SU-DHL-6 (cell line): ENCODE results near the gene MRPS34.

ENCODE experiments used
- H2AFZ ChIP-seq: fragments of 200-600 bp; sonication (generic); 2 replicates; pipeline ENCODE4 v1.6.1; 2014; ENCODE audit warnings: low read depth, mild to moderate bottlenecking, moderate library complexity, mixed read lengths, antibody characterized with exemption, low read length; ENCODE audit not compliant: severe bottlenecking
- H3F3A ChIP-seq: fragments of 200-600 bp; shearing (Covaris generic); 2 replicates; pipeline ENCODE4 v1.6.0; 2016; ENCODE audit warnings: antibody characterized with exemption, mild to moderate bottlenecking; ENCODE audit not compliant: insufficient read depth
- H3K27ac ChIP-seq: fragments of 200-600 bp; sonication (generic); 2 replicates; pipeline ENCODE4 v1.5.1; 2016; ENCODE audit warnings: low read depth, mild to moderate bottlenecking, low read length, moderate library complexity, mixed read lengths
- H3K27me3 ChIP-seq: fragments of 200-600 bp; sonication (generic), shearing (Covaris generic); 2 replicates; pipeline ENCODE4 v1.6.0; 2014; ENCODE audit warnings: mild to moderate bottlenecking, low read length
- H3K36me3 ChIP-seq: fragments of 200-600 bp; sonication (generic); 2 replicates; pipeline ENCODE4 v1.6.1; 2014; ENCODE audit warnings: mild to moderate bottlenecking, low read length, mixed read lengths
- H3K4me2 ChIP-seq: fragments of 300-600, 200-600 bp; shearing (Covaris generic), sonication (generic); 2 replicates; pipeline ENCODE4 v1.6.0; 2014; ENCODE audit warnings: low read length, low read depth, mild to moderate bottlenecking; ENCODE audit not compliant: poor library complexity, severe bottlenecking
- H3K4me3 ChIP-seq: fragments of 200-600 bp; sonication (generic); 2 replicates; pipeline ENCODE4 v1.5.1; 2014; ENCODE audit warnings: antibody characterized with exemption, low read length, mild to moderate bottlenecking, mixed read lengths; ENCODE audit not compliant: insufficient read depth, poor library complexity, severe bottlenecking
- H3K79me2 ChIP-seq: fragments of 200-600 bp; sonication (generic); 2 replicates; pipeline ENCODE4 v1.6.1; 2014; ENCODE audit warnings: mild to moderate bottlenecking, low read length, moderate library complexity; ENCODE audit not compliant: insufficient read depth
- H3K9ac ChIP-seq: fragments of 200-600 bp; sonication (generic); 2 replicates; pipeline ENCODE4 v1.7.0; 2014; ENCODE audit warnings: mild to moderate bottlenecking, low read length
- H3K9me2 ChIP-seq: fragments of 200-600 bp; sonication (generic); replicated peaks from 2 replicates; pipeline ENCODE4 v1.6.1; 2014; ENCODE audit warnings: low read length; ENCODE audit not compliant: insufficient read depth
- H3K9me3 ChIP-seq: fragments of 200-600 bp; sonication (generic); 2 replicates; pipeline ENCODE4 v1.6.1; 2014; ENCODE audit warnings: low read length, mixed read lengths; ENCODE audit not compliant: insufficient read depth
- H4K20me1 ChIP-seq: fragments of 200-600 bp; sonication (generic); 2 replicates; pipeline ENCODE4 v1.6.1; 2014; ENCODE audit warnings: low read depth, mild to moderate bottlenecking, antibody characterized with exemption, low read length, moderate library complexity, mixed read lengths
- CTCF ChIP-seq: fragments of 200-600 bp; sonication (generic); IDR thresholded peaks from one replicate; pipeline ENCODE4 v1.5.1; 2017; ENCODE audit warnings: antibody characterized with exemption, mild to moderate bottlenecking, low read length, moderate library complexity; ENCODE audit not compliant: insufficient read depth, poor library complexity, severe bottlenecking
- EZH2phosphoT487 ChIP-seq: fragments of 200-600 bp; sonication (generic), shearing (Covaris generic); conservative IDR thresholded peaks from 2 replicates; pipeline ENCODE4 v1.6.1; 2018; ENCODE audit warnings: mild to moderate bottlenecking, antibody characterized with exemption, low read length, moderate library complexity, mixed read lengths

MRPS34 gene

DNA sequence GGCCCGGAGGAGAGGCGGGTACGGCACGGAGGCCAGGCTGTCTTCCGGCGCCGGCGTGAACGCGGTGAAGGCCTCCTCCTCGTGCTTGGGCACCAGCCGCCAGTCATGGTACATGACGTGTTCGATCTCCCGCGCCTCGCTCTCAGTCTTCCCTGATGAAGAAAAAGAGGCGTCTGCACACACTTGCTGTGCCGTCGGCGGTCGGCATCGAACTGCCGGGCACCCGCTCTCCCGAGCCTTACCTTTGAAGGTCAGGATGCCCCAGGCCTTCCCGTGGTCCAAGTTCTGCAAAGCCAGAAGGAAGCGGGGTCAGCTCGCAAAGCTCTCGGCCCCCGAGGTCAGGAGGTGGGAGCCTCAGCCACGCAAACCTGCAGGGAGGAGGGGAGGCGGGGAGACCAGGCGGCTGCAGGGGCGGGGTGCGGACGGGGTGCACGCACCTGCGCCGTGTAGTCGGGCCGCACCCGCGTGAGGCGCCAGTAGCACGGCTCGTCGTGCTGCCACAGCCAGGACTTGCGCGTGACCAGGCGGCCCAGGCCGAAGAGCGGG, 499 bp downstream of the MRPS34 start, which contains the start of gene EME2:
Gene EME2, plus strand, starts transcription at position 449 of the 546 bp plus-strand sequence. CDS start 418 bp downstream, outside the sequence.
- H3F3A ChIP-seq = peaks cover 16% of the 10 kb centered on the region; the same call in 1 of the 2 replicates
- H3K27me3 ChIP-seq = no peaks in the 10 kb centered on the region
- TF ChIP-seq CTCF (no peak), EZH2phosphoT487 (no peak)
- H4K20me1 ChIP-seq = no peaks in the 10 kb centered on the region
- H3K79me2 ChIP-seq = peaks cover 16% of the 10 kb centered on the region
- peak within 1 kb of the TSS; percentile 95 for H3K4me2 ChIP-seq
- no peaks in the 10 kb centered on the region for H3K9me3 ChIP-seq
- peak within 1 kb of the TSS; percentile 93 for H3K9ac ChIP-seq
- H2AFZ ChIP-seq = peak within 1 kb of the TSS; percentile 37
- H3K36me3 ChIP-seq = no peaks in the 10 kb centered on the region
- H3K4me3 ChIP-seq = peak within 1 kb of the TSS; percentile 90
- peak within 1 kb of the TSS; percentile 84 for H3K27ac ChIP-seq
- no peaks in the 10 kb centered on the region for H3K9me2 ChIP-seq

GRCh38 chr16:1771864-1772361, 1.0 kb downstream of the MRPS34 start:
- no peaks in the 10 kb centered on the region for H3K36me3 ChIP-seq
- no peaks in the 10 kb centered on the region for H4K20me1 ChIP-seq
- no peak overlapping the region for H2AFZ ChIP-seq
- peak overlapping the region; percentile 95 for H3K4me2 ChIP-seq
- no peaks in the 10 kb centered on the region for H3K9me3 ChIP-seq
- peaks cover 16% of the 10 kb centered on the region for H3K79me2 ChIP-seq
- H3K27me3 ChIP-seq = no peaks in the 10 kb centered on the region
- H3K9ac ChIP-seq = peak overlapping the region; percentile 93
- H3K4me3 ChIP-seq = peak overlapping the region; percentile 90
- peak overlapping the region; percentile 84 for H3K27ac ChIP-seq
- peaks cover 16% of the 10 kb centered on the region; the same call in 1 of the 2 replicates for H3F3A ChIP-seq
- TF ChIP-seq CTCF (no peak), EZH2phosphoT487 (no peak)
- H3K9me2 ChIP-seq = no peaks in the 10 kb centered on the region

GRCh38 chr16:1771188-1771863, 1.6 kb downstream of the MRPS34 start, which contains the start of gene NME3:
TSS of gene NME3 (minus strand) at chr16:1771543. CDS start at chr16:1771534, 9 bp downstream.
- H3K79me2 ChIP-seq = peaks cover 16% of the 10 kb centered on the region
- peak within 1 kb of the TSS; percentile 81 for H2AFZ ChIP-seq
- no peaks in the 10 kb centered on the region for H4K20me1 ChIP-seq
- peaks cover 16% of the 10 kb centered on the region; the same call in 1 of the 2 replicates for H3F3A ChIP-seq
- no peaks in the 10 kb centered on the region for H3K27me3 ChIP-seq
- H3K9me3 ChIP-seq = no peaks in the 10 kb centered on the region
- H3K27ac ChIP-seq = peak within 1 kb of the TSS; percentile 84
- H3K4me2 ChIP-seq = peak within 1 kb of the TSS; percentile 95
- H3K36me3 ChIP-seq = no peaks in the 10 kb centered on the region
- H3K9me2 ChIP-seq = no peaks in the 10 kb centered on the region
- TF ChIP-seq EZH2phosphoT487 (no peak), CTCF (no peak)
- peak within 1 kb of the TSS; percentile 90 for H3K4me3 ChIP-seq
- H3K9ac ChIP-seq = peak within 1 kb of the TSS; percentile 93
